K562 (cell line): Measurements from ENCODE around the gene SHISA9. TPM values are rescaled to one million over a fixed set of nuclear protein-coding genes. Genes with fewer than 3 reads are reported as not detected.

Source experiments
- ATAC-seq: fragments of 200-7000 bp; cut with Tn5 transposase; 3 replicates; pipeline ENCODE4 v1.9.1; 2020; ENCODE audit warnings: moderate library complexity
- BruUV-seq: library from RNA; stranded (reverse); fragments of 400-500 nt; replicated peaks from 2 replicates; lab custom pipeline; 2021; lab: Mats Ljungman, UMichigan
- CTCF ChIA-PET: fragments of 300-600 bp; formaldehyde crosslinking; extraction: SDS; loops from one replicate; lab custom pipeline; 2021; ENCODE audit warnings: low intra/inter-chr PET ratio; lab: Yijun Ruan, JAX
- POLR2A ChIA-PET: fragments of 300-600, 350-650 bp; sonication (Branson Sonifier 250); formaldehyde crosslinking; extraction: SDS; loops from one replicate; lab custom pipeline; 2021; ENCODE audit warnings: antibody characterized with exemption, inconsistent platforms; lab: Yijun Ruan, JAX
- DNase-seq, 4 experiments: peaks; one replicate each; pipeline versions ENCODE4 v3.0.0 to v3.0.0-alpha.2; 2011 to 2018; ENCODE audit warnings: low spot score in 3 of 4, mixed read lengths in 3 of 4; ENCODE audit errors: extremely low read depth in 1 of 4
- FAIRE-seq: peaks from 2 replicates; lab custom pipeline; 2011; peaks lifted over from hg19 to GRCh38; lab: Jason Lieb, UNC
- H2AFZ ChIP-seq: 2 replicates; pipeline ENCODE4 v1.6.0; 2011; ENCODE audit warnings: low read depth, low read length, control low read depth, inconsistent platforms
- H3K27ac ChIP-seq: fragments of 200-600 bp; 3 replicates; pipeline ENCODE4 v1.8.0; 2011; ENCODE audit warnings: low read depth, mild to moderate bottlenecking, control low read depth, inconsistent platforms, low read length, moderate library complexity, mixed read lengths; ENCODE audit errors: extremely low read depth
- H3K27me3 ChIP-seq, 2 experiments: fragments of 300-600 bp in 1 of 2; 2 replicates in 1 of 2; 3 replicates in 1 of 2; pipeline versions ENCODE4 v1.6.0 to v1.8.0; 2011; ENCODE audit warnings: inconsistent platforms in 2 of 2, low read length in 2 of 2, mild to moderate bottlenecking in 1 of 2, mixed read lengths in 1 of 2, moderate library complexity in 1 of 2; ENCODE audit not compliant: control insufficient read depth in 2 of 2, insufficient read depth in 2 of 2
- H3K36me3 ChIP-seq: fragments of 300-600 bp; 3 replicates; pipeline ENCODE4 v1.8.0; 2011; ENCODE audit warnings: mild to moderate bottlenecking, low read length, inconsistent platforms; ENCODE audit not compliant: control insufficient read depth, insufficient read depth
- H3K4me1 ChIP-seq, 2 experiments: fragments of 200-600 bp in 1 of 2; replicated peaks in 1 of 2; 2 replicates in 1 of 2; 3 replicates in 1 of 2; pipeline versions ENCODE4 v1.5.1 to v1.8.0; 2011; ENCODE audit warnings: inconsistent platforms in 2 of 2, low read length in 2 of 2, mild to moderate bottlenecking in 1 of 2, mixed read lengths in 1 of 2, moderate library complexity in 1 of 2; ENCODE audit not compliant: control insufficient read depth in 2 of 2, insufficient read depth in 2 of 2
- H3K4me2 ChIP-seq: 2 replicates; pipeline ENCODE4 v1.6.1; 2011; ENCODE audit warnings: low read length, control low read depth, inconsistent platforms, mixed read lengths; ENCODE audit not compliant: insufficient read depth
- H3K4me3 ChIP-seq: fragments of 200-600 bp; sonication (generic), shearing (Covaris generic); 2 replicates; pipeline ENCODE4 v1.5.1; 2016; ENCODE audit warnings: control low read depth, inconsistent platforms
- H3K79me2 ChIP-seq: fragments of 200-600 bp; 3 replicates; pipeline ENCODE4 v1.8.0; 2011; ENCODE audit warnings: low read length, inconsistent platforms; ENCODE audit not compliant: control insufficient read depth, insufficient read depth
- H3K9ac ChIP-seq, 2 experiments: 2 replicates each; pipeline versions ENCODE4 v1.6.0 to v1.6.1; 2011; ENCODE audit warnings: low read depth in 2 of 2, low read length in 2 of 2, control low read depth in 1 of 2, inconsistent platforms in 1 of 2, mild to moderate bottlenecking in 1 of 2, mixed read lengths in 1 of 2; ENCODE audit not compliant: insufficient read depth in 1 of 2
- H3K9me1 ChIP-seq: one replicate; pipeline ENCODE4 v1.6.0; 2011; ENCODE audit warnings: inconsistent platforms, mild to moderate bottlenecking, low read length, moderate library complexity; ENCODE audit not compliant: control insufficient read depth, insufficient read depth
- H3K9me3 ChIP-seq: replicated peaks from 2 replicates; pipeline ENCODE4 v1.5.1; 2011; ENCODE audit warnings: low read depth, low read length, inconsistent platforms; ENCODE audit not compliant: control insufficient read depth, insufficient read depth
- H4K20me1 ChIP-seq: replicated peaks from 2 replicates; pipeline ENCODE4 v1.6.1; 2011; ENCODE audit warnings: low read length, inconsistent platforms, mixed read lengths; ENCODE audit not compliant: control insufficient read depth, insufficient read depth
- AFF4 ChIP-seq: sonication (generic); formaldehyde crosslinking; IDR thresholded peaks from 2 replicates; pipeline ENCODE4 v1.8.0; 2023; ENCODE audit warnings: mild to moderate bottlenecking, missing genetic modification reagents
- ARID2 ChIP-seq: fragments of 450-650 bp; IDR thresholded peaks from 2 replicates; pipeline ENCODE4 v1.6.1; 2017; ENCODE audit warnings: antibody characterized with exemption, mild to moderate bottlenecking
- ATF2 ChIP-seq: sonication (generic); formaldehyde crosslinking; IDR thresholded peaks from 2 replicates; pipeline ENCODE4 v1.8.1; 2022; ENCODE audit warnings: missing genetic modification reagents
- CTCF ChIP-seq, 3 experiments: IDR thresholded peaks in 2 of 3; conservative IDR thresholded peaks in 1 of 3; 2 replicates each; pipeline ENCODE4 v1.5.1; 2011 to 2012; ENCODE audit warnings: low read length in 3 of 3, mild to moderate bottlenecking in 3 of 3, control low read depth in 2 of 3, improper control_type of control experiment in 1 of 3, inconsistent platforms in 1 of 3, low read depth in 1 of 3, mixed read lengths in 1 of 3, moderate library complexity in 1 of 3; ENCODE audit not compliant: insufficient read depth in 2 of 3
- HIVEP1 ChIP-seq: fragments of 250-450 bp; sonication (Bioruptor Pico); IDR thresholded peaks from 2 replicates; pipeline ENCODE4 v1.4.0; 2020; ENCODE audit warnings: mild to moderate bottlenecking
- NR0B1 ChIP-seq: fragments of 450-650 bp; IDR thresholded peaks from one replicate; pipeline ENCODE4 v1.6.1; 2018; ENCODE audit warnings: mild to moderate bottlenecking, moderate library complexity; ENCODE audit not compliant: partially characterized antibody
- RCOR1 ChIP-seq, 2 experiments: IDR thresholded peaks; 2 replicates each; pipeline ENCODE4 v1.6.1; 2012; ENCODE audit warnings: low read depth in 2 of 2, low read length in 2 of 2, borderline replicate concordance in 1 of 2, improper control_type of control experiment in 1 of 2
- U2AF2 ChIP-seq: fragments of 200-400 bp; formaldehyde crosslinking; optimal IDR thresholded peaks from 2 replicates; pipeline ENCODE3; 2017; ENCODE audit warnings: low read depth, mild to moderate bottlenecking, low read length
- XRCC4 ChIP-seq: IDR thresholded peaks from one replicate; pipeline ENCODE4 v1.6.1; 2011; ENCODE audit not compliant: insufficient read depth, insufficient read length; ENCODE audit errors: extremely low read depth
- ZC3H4 ChIP-seq: sonication (generic); formaldehyde crosslinking; IDR thresholded peaks from 2 replicates; pipeline ENCODE4 v1.9.0; 2021; ENCODE audit warnings: missing genetic modification reagents, borderline replicate concordance
- ZNF24 ChIP-seq: fragments of 450-650 bp; IDR thresholded peaks from 2 replicates; pipeline ENCODE4 v1.6.1; 2016
- ZNF444 ChIP-seq: fragments of 250-450 bp; sonication (Bioruptor Pico); IDR thresholded peaks from 2 replicates; pipeline ENCODE4 v1.4.0; 2020; ENCODE audit warnings: mild to moderate bottlenecking, moderate library complexity
- whole genome bisulfite sequencing: fragments of 100-300 bp; shearing (Covaris generic); methylation state at CpG from one replicate; pipeline ENCODE4 v1.1.6; 2016; ENCODE audit warnings: low coverage, mixed read lengths; ENCODE audit not compliant: insufficient coverage; ENCODE audit errors: missing lambda C conversion rate; 5-methylcytosine and 5-hydroxymethylcytosine counted together
- in situ Hi-C: fragments of 300-500 bp; cut with MboI; formaldehyde crosslinking; loops from 4 replicates; pipeline ENCODE4 v1.15.0; 2018; ENCODE audit warnings: inconsistent platforms, mixed read lengths
- intact Hi-C: fragments of 100-400 bp; cut with micrococcal nuclease; formaldehyde crosslinking; loops from 2 replicates; pipeline ENCODE4 v1.14.2; 2022
- polyA plus RNA-seq, 8 experiments: library from polyadenylated mRNA; depleted of rRNA in 4 of 8; stranded (reverse) in 5 of 8; unstranded in 3 of 8; fragments of >200 nt; fragmentation: Nextera tagmentation in 2 of 8; fragmentation: Illumina TruSeq in 1 of 8; extraction: Ambion mirVana in 2 of 8; extraction: Trizol in 1 of 8; gene quantifications; 2 replicates each; pipeline versions ENCODE4 v1.2.1 to v1.2.3, GENCODE V29; 2011 to 2014; ENCODE audit warnings: inconsistent platforms in 1 of 8, missing spikeins in 1 of 8
- total RNA-seq, 7 experiments: library from RNA; depleted of rRNA in 6 of 7; stranded (reverse); fragments of >200 nt in 6 of 7; fragmentation: Illumina TruSeq in 2 of 7; extraction: Trizol in 2 of 7; gene quantifications; 2 replicates each; pipeline versions ENCODE4 v1.2.1 to v1.2.3, GENCODE V29; 2011 to 2021; ENCODE audit warnings: low replicate concordance in 1 of 7

Gene SHISA9
- total and polyA plus RNA-seq, 9 of the 15 experiments (the other 6 are each of a cell fraction or from before 2014, with no cell fraction given) = under 0.01 to 0.16 (median 0.01) TPM; not detected in 6

- FAIRE-seq (no peak), DNase-seq (no peak), ATAC-seq (no peak)
- peaks cover 0 to 9% of the 10 kb centered on the region in 2 experiments; a peak in 2 of 5 replicates for H3K27me3 ChIP-seq
- no peaks in the 10 kb centered on the region for H3K9me1 ChIP-seq
- H3K27ac ChIP-seq = no peak overlapping the region
- H3K9ac ChIP-seq = no peak overlapping the region
- BruUV-seq = no TSS peak
- H3K4me3 ChIP-seq = no peak overlapping the region
- H2AFZ ChIP-seq = no peak overlapping the region
- no peaks in the 10 kb centered on the region for H4K20me1 ChIP-seq
- TF ChIP-seq ZNF444 (no peak), NR0B1 (no peak), ZC3H4 (no peak), HIVEP1 (CRISPR knock-in tag) (no peak), ZNF24 (no peak), ARID2 (no peak), U2AF2 (no peak), ATF2 (CRISPR knock-in tag) (no peak), XRCC4 (no peak), AFF4 (CRISPR knock-in tag) (no peak), RCOR1 (IDR thresholded peaks at IDR 0.05; ENCODE audit: borderline replicate concordance in 1 of 2, low read depth in 2 of 2, low read length in 2 of 2) (no peak), CTCF (IDR thresholded peaks at IDR 0.05 in 2 of 3, conservative IDR thresholded peaks at IDR 0.05 in 1 of 3; ENCODE audit: insufficient read depth in 2 of 3, low read depth in 1 of 3, low read length in 3 of 3) (no peak)
- H3K36me3 ChIP-seq = no peaks in the 10 kb centered on the region
- in situ Hi-C loops = no loop called here
- ChIA-PET CTCF (no interaction called here), POLR2A (no interaction called here)
- 0% methylated on average over 2 of the region's 2 CpGs for WGBS
- no peaks in the 10 kb centered on the region for H3K9me3 ChIP-seq
- intact Hi-C loops = no loop called here
- no peaks in the 10 kb centered on the region for H3K79me2 ChIP-seq
- H3K4me1 ChIP-seq = no peaks in the 10 kb centered on the region
- H3K4me2 ChIP-seq = no peak overlapping the region
Measured at GRCh38 chr16:13238182-13238581, 336.8 kb downstream of the SHISA9 start.
